Mesenchymal stem cell (in vitro differentiated cells and primary cell): ENCODE results near the gene IL17REL.

Experiments
- DNase-seq: peaks from one replicate; pipeline ENCODE4 v3.0.0-alpha.2; 2013
- H2AFZ ChIP-seq: one replicate; pipeline ENCODE4 v1.6.1; 2013; ENCODE audit warnings: low read depth, mild to moderate bottlenecking, control low read depth, inconsistent platforms, low read length, moderate library complexity
- H2AK5ac ChIP-seq: 2 replicates; pipeline ENCODE4 v1.6.1; 2013; ENCODE audit warnings: low read length, moderate library complexity, mild to moderate bottlenecking, inconsistent platforms; ENCODE audit not compliant: severe bottlenecking
- H2BK120ac ChIP-seq: one replicate; pipeline ENCODE4 v1.6.1; 2013; ENCODE audit warnings: low read depth, mild to moderate bottlenecking, inconsistent platforms, low read length, moderate library complexity
- H2BK12ac ChIP-seq, 2 experiments: one replicate each; pipeline ENCODE4 v1.6.1; 2013; ENCODE audit warnings: inconsistent platforms in 2 of 2, low read length in 2 of 2, mild to moderate bottlenecking in 2 of 2, moderate library complexity in 2 of 2, control low read depth in 1 of 2
- H2BK15ac ChIP-seq: one replicate; pipeline ENCODE4 v1.6.1; 2013; ENCODE audit warnings: mild to moderate bottlenecking, low read depth, inconsistent platforms; ENCODE audit not compliant: poor library complexity, severe bottlenecking
- H2BK5ac ChIP-seq: 2 replicates; pipeline ENCODE4 v1.6.1; 2013; ENCODE audit warnings: low read depth, mild to moderate bottlenecking, low read length, control low read depth, inconsistent platforms; ENCODE audit not compliant: poor library complexity, severe bottlenecking
- H3K14ac ChIP-seq, 2 experiments: one replicate each; pipeline ENCODE4 v1.6.1; 2013; ENCODE audit warnings: inconsistent platforms in 2 of 2, low read length in 2 of 2, control low read depth in 1 of 2, mild to moderate bottlenecking in 1 of 2, moderate library complexity in 1 of 2
- H3K18ac ChIP-seq, 2 experiments: one replicate each; pipeline ENCODE4 v1.6.1; 2013; ENCODE audit warnings: inconsistent platforms in 2 of 2, low read length in 2 of 2, control low read depth in 1 of 2, low read depth in 1 of 2, mild to moderate bottlenecking in 1 of 2
- H3K23ac ChIP-seq, 2 experiments: one replicate each; pipeline ENCODE4 v1.6.1; 2013; ENCODE audit warnings: inconsistent platforms in 2 of 2, low read length in 2 of 2, mild to moderate bottlenecking in 2 of 2, moderate library complexity in 2 of 2, control low read depth in 1 of 2
- H3K27ac ChIP-seq: 2 replicates; pipeline ENCODE4 v1.5.1; 2013; ENCODE audit warnings: mild to moderate bottlenecking, moderate library complexity, low read length, control low read depth, inconsistent platforms; ENCODE audit not compliant: poor library complexity, severe bottlenecking
- H3K27me3 ChIP-seq, 2 experiments: 2 replicates each; pipeline versions ENCODE4 v1.6.1 to v1.7.0; 2013; ENCODE audit warnings: low read length in 2 of 2, mild to moderate bottlenecking in 2 of 2, moderate library complexity in 2 of 2, control low read depth in 1 of 2, inconsistent platforms in 1 of 2; ENCODE audit not compliant: control insufficient read depth in 1 of 2, insufficient read depth in 1 of 2
- H3K36me3 ChIP-seq, 2 experiments: 2 replicates each; pipeline versions ENCODE4 v1.6.1 to v1.7.0; 2013; ENCODE audit warnings: low read length in 2 of 2, control low read depth in 1 of 2, inconsistent platforms in 1 of 2, low read depth in 1 of 2, mild to moderate bottlenecking in 1 of 2; ENCODE audit not compliant: insufficient read depth in 2 of 2, control insufficient read depth in 1 of 2
- H3K4ac ChIP-seq, 2 experiments: one replicate each; pipeline ENCODE4 v1.6.1; 2013; ENCODE audit warnings: inconsistent platforms in 2 of 2, low read length in 2 of 2, mild to moderate bottlenecking in 2 of 2, moderate library complexity in 2 of 2, control low read depth in 1 of 2, low read depth in 1 of 2
- H3K4me1 ChIP-seq: 2 replicates; pipeline ENCODE4 v1.6.1; 2013; ENCODE audit warnings: low read depth, low read length, control low read depth; ENCODE audit not compliant: control insufficient read depth, insufficient read depth
- H3K4me2 ChIP-seq: 2 replicates; pipeline ENCODE4 v1.6.1; 2013; ENCODE audit warnings: low read length, mild to moderate bottlenecking, inconsistent platforms; ENCODE audit not compliant: poor library complexity, severe bottlenecking
- H3K4me3 ChIP-seq, 2 experiments: 2 replicates each; pipeline versions ENCODE4 v1.5.1 to v1.7.0; 2013; ENCODE audit warnings: low read length in 2 of 2, mild to moderate bottlenecking in 2 of 2, control low read depth in 1 of 2, low read depth in 1 of 2; ENCODE audit not compliant: insufficient read depth in 1 of 2
- H3K79me1 ChIP-seq: replicated peaks from 2 replicates; pipeline ENCODE4 v1.6.1; 2013; ENCODE audit warnings: mild to moderate bottlenecking, control low read depth, low read length, inconsistent platforms; ENCODE audit not compliant: poor library complexity, severe bottlenecking
- H3K9ac ChIP-seq: 2 replicates; pipeline ENCODE4 v1.7.0; 2013; ENCODE audit warnings: mild to moderate bottlenecking, low read length, moderate library complexity
- H3K9me3 ChIP-seq: 2 replicates; pipeline ENCODE4 v1.7.0; 2013; ENCODE audit warnings: mild to moderate bottlenecking, low read length; ENCODE audit not compliant: control insufficient read depth
- H4K8ac ChIP-seq: one replicate; pipeline ENCODE4 v1.6.1; 2013; ENCODE audit warnings: inconsistent platforms, mild to moderate bottlenecking, low read length, moderate library complexity
- H4K91ac ChIP-seq: one replicate; pipeline ENCODE4 v1.6.1; 2013; ENCODE audit warnings: mild to moderate bottlenecking, low read length, inconsistent platforms
- WGBS: methylation state at CpG from one replicate; pipeline ENCODE4 v1.1.7; 2013; ENCODE audit warnings: mixed read lengths; 5-methylcytosine and 5-hydroxymethylcytosine counted together

Gene IL17REL

DNA sequence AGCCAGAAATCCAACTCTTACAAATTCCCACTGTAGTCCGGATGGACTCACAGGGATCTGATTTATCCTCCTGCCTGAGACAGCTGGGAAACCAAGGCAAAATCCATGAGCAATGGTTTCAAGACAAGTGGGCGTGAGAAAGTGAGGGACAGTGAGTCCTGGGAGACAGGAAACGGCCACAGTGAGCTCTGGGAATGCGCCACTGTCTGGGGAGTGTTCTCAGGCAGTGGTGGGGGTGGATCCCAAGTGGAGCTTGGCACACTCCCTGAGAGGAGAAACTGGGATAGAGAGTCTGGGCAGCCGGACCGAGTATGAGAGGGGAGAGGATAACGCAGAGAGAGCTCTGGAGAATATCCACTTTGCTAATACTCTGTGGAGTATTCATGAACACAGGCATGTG is 9.8 kb downstream of the IL17REL start:
- Histone ChIP-seq H2BK120ac (no peak overlapping the region), H4K8ac (no peak overlapping the region), H2BK15ac (no peak overlapping the region), H3K27ac (no peak overlapping the region), H3K27me3 (peaks cover 13 to 60% of the 10 kb centered on the region in 2 experiments), H2AK5ac (no peak overlapping the region), H3K23ac (no peak overlapping the region), H3K4me2 (no peak overlapping the region), H3K9me3 (no peaks in the 10 kb centered on the region), H3K79me1 (no peaks in the 10 kb centered on the region), H3K4me1 (peaks cover 9% of the 10 kb centered on the region), H3K4ac (no peak overlapping the region), H2BK12ac (no peak overlapping the region), H2AFZ (no peak overlapping the region), H3K14ac (no peak overlapping the region), H4K91ac (no peak overlapping the region), H2BK5ac (no peak overlapping the region), H3K9ac (no peak overlapping the region), H3K18ac (no peak overlapping the region), H3K36me3 (no peaks in the 10 kb centered on the region), H3K4me3 (no peak overlapping the region)
- 78% methylated on average over 7 of the region's 7 CpGs for WGBS
- DNase-seq: peak; percentile 18

DNA sequence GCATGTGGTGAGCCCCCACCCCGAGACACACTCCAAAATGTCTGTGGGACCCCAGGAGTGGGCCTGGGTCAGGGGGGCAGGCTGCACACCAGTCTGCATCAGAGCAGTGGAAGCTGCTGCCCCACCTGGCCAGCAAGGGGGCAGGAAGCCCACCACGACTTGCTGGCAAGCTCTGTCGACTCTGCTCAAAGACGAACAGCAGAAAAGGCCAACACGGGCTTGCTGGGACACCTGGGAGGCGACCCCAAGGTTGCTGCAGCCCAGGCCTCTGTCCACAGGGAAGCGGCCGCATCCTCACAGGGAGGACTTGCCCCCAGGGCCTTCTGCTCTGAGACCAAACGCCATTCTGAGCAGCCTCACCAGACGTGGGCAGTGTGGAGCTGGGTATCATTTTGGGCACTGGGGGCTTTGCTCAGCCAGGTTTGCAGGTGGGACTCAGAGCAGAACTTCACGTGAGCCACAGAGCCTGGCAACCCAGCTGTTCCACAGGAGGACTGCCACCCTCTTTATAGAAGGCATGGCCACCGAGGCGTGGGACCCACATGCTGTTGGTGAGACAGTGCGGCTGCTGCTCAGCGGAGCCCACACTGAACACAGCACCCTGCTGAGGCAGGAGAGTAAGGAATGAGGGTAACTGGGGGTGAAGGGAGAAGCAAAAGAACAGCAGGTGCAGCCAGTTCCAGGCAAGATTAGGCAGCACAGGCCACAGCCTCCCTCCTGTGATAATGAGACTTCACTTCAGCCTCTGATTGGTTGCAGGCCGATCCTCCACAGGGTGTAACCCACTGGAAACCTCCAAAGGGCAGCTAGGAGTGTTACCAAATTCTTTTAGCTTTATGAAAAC is 11.0 kb downstream of the IL17REL start:
- Histone ChIP-seq H3K4me3 (no peak overlapping the region), H2AFZ (no peak overlapping the region), H2BK12ac (no peak overlapping the region), H3K9ac (no peak overlapping the region), H3K27ac (no peak overlapping the region), H4K91ac (no peak overlapping the region), H3K4me2 (no peak overlapping the region), H3K27me3 (peaks cover 13 to 60% of the 10 kb centered on the region in 2 experiments), H4K8ac (no peak overlapping the region), H3K79me1 (no peaks in the 10 kb centered on the region), H3K14ac (no peak overlapping the region), H3K23ac (no peak overlapping the region), H2AK5ac (no peak overlapping the region), H3K9me3 (no peaks in the 10 kb centered on the region), H3K36me3 (no peaks in the 10 kb centered on the region), H3K4me1 (peaks cover 9% of the 10 kb centered on the region), H2BK120ac (no peak overlapping the region), H2BK15ac (no peak overlapping the region), H3K18ac (no peak overlapping the region), H2BK5ac (no peak overlapping the region), H3K4ac (no peak overlapping the region)
- WGBS: 82% methylated on average over 16 of the region's 16 CpGs
- DNase-seq: no peak

DNA sequence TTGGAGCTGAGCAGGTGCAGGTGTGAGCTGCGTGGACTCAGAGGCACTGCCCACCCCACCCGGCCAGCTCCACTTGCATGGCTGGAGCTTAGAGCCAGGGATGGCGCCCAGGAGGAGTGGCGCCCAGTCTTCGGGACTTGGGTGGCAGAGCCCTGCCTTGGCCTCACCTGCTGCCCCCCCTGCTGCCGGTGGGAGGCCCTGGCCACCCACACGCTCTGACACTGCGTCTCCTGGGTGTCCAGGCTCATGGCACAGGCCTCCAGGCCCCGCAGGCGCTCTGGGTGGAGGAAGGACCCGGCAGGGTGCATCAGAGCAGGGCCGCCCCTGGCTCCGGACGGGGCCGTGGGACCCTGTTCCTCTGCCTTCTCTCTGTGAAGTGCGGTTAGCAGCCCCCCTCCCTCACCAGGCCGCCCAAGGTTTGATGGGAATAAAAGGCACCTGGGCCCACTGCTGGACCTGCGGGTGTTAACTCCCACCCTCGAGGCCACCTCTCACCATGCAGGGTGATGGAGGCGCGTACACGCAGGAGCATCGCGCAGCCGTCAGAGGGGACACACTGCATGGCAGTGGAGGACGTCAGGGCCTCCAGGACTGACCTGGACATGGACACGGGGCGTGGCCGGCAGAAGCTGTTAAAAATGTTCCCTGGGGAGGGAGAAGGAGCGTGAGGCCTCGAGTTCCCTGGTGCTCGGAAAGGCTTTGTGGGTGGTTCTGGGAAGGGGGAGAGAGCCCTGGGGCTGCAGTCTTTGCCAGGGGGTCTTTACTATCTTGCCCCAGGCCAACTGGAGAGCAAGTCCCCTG is 11.8 kb downstream of the IL17REL start:
- H2BK15ac ChIP-seq: no peak overlapping the region
- H2AK5ac ChIP-seq: no peak overlapping the region
- no peak overlapping the region for H3K18ac ChIP-seq
- no peak overlapping the region for H2BK12ac ChIP-seq
- H4K91ac ChIP-seq: no peak overlapping the region
- H4K8ac ChIP-seq: no peak overlapping the region
- no peak overlapping the region for H3K14ac ChIP-seq
- H2AFZ ChIP-seq: no peak overlapping the region
- 93% methylated on average over 32 of the region's 32 CpGs for WGBS
- no peak overlapping the region for H3K4me3 ChIP-seq
- H3K9ac ChIP-seq: no peak overlapping the region
- DNase-seq: no peak
- no peaks in the 10 kb centered on the region for H3K9me3 ChIP-seq
- no peak overlapping the region for H2BK5ac ChIP-seq
- H3K4me2 ChIP-seq: no peak overlapping the region
- peaks cover 9% of the 10 kb centered on the region for H3K4me1 ChIP-seq
- no peaks in the 10 kb centered on the region for H3K36me3 ChIP-seq
- H3K27me3 ChIP-seq: peaks cover 13 to 55% of the 10 kb centered on the region in 2 experiments
- H3K27ac ChIP-seq: no peak overlapping the region
- no peak overlapping the region for H3K4ac ChIP-seq
- H3K23ac ChIP-seq: no peak overlapping the region
- no peak overlapping the region for H2BK120ac ChIP-seq
- H3K79me1 ChIP-seq: no peaks in the 10 kb centered on the region

DNA sequence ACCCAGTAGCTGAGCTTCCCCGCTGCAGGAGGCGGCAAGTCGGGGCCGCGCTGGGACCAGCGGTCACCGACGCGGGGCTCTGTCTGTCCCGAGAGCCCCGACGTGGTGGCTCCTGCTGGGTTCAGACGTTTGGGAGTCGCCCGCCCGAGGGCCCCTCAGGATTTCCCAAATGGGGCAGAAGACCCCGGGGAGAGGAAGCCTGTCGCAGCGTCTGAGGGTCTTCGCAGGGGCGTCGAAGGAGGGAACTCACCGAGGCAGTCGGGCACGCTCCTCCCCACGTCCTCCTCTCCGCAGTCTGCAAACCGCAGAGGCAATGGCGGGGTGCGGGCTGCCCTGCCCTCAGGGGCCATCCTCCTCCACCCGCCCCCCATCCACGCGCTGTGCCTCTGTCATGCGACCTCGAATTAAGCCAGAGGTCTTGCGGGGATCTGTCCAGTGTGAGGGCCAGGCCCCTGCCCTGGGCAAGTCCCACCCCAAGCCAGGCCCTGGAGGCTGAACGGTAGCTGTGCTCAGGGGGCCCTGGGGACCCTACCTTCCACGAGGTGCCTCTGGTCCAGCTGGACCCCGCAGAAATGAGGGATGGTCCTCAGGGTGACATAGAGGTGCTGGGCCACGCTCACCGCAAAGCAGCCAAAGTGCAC is 12.5 kb downstream of the IL17REL start:
- Histone ChIP-seq H3K14ac (no peak overlapping the region), H2BK120ac (no peak overlapping the region)
- WGBS: 30% methylated on average over 41 of the region's 41 CpGs

More for the DNA sequence above, 12.5 kb downstream of the IL17REL start:
- Histone ChIP-seq H3K18ac (no peak overlapping the region), H4K8ac (no peak overlapping the region), H3K9me3 (no peaks in the 10 kb centered on the region), H3K4ac (no peak overlapping the region), H3K23ac (no peak overlapping the region), H3K4me3 (no peak overlapping the region), H2AFZ (no peak overlapping the region), H3K27ac (no peak overlapping the region), H2BK5ac (no peak overlapping the region), H2BK15ac (peak overlapping the region; percentile 28), H3K4me1 (peaks cover 9% of the 10 kb centered on the region), H4K91ac (peak overlapping the region; percentile 5), H3K4me2 (no peak overlapping the region), H3K27me3 (peaks cover 13 to 51% of the 10 kb centered on the region in 2 experiments), H2BK12ac (no peak overlapping the region), H3K9ac (no peak overlapping the region), H3K79me1 (no peaks in the 10 kb centered on the region), H3K36me3 (no peaks in the 10 kb centered on the region), H2AK5ac (no peak overlapping the region)
- DNase-seq: no peak
